ENCODE results near the gene PPT1.

Gene PPT1

DNA sequence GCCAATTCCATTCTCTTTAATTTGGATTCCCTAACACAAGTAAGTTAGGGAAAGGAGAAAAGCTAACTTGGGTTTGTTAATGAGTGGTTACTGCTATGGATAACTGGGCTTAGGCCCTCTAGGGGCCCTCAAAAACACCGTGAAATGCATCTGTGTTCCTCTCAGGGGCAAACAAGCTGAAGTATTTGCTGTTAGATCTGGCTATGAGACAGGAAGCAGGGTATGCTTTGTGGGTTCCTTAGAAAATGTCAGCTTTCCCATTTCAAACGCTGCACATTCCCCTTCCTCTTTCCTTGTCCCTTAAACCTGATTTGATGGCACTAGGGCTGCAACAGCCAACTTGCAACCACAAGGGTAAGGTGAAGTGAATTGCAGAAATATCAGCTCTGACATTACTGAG lies 62.2 kb downstream of the PPT1 start:
- peak overlapping the region; percentile 59 for H3K4me2 ChIP-seq (ENCODE audit: low read depth, low read length, poor library complexity, severe bottlenecking)

GRCh38 chr1:40032240-40032891 lies 64.7 kb downstream of the PPT1 start:
- Histone ChIP-seq H3K79me2 (ENCODE audit: insufficient read depth, low read length) (no peaks in the 10 kb centered on the region), H4K20me1 (ENCODE audit: insufficient read depth, low read length, poor library complexity, severe bottlenecking) (no peaks in the 10 kb centered on the region), H3K4me1 (ENCODE audit: insufficient read depth, low read length, poor library complexity, severe bottlenecking) (peaks cover 42% of the 10 kb centered on the region), H3K9me2 (replicated peaks; ENCODE audit: low read depth, low read length) (no peaks in the 10 kb centered on the region), H3K36me3 (ENCODE audit: insufficient read depth, low read length) (no peaks in the 10 kb centered on the region), H3K27me3 (ENCODE audit: insufficient read depth, low read length, poor library complexity, severe bottlenecking) (no peaks in the 10 kb centered on the region), H3K4me2 (ENCODE audit: low read depth, low read length, poor library complexity, severe bottlenecking) (no peak overlapping the region), H3F3A (ENCODE audit: low read depth) (0 out of 2 replicates have a peak, but pooled peaks cover 3% of the 10 kb centered on the region), H3K9me3 (ENCODE audit: insufficient read depth, low read depth, low read length) (no peaks in the 10 kb centered on the region), H3K4me3 (ENCODE audit: low read length, poor library complexity, severe bottlenecking) (no peak overlapping the region), H3K9ac (ENCODE audit: low read depth, low read length, poor library complexity, severe bottlenecking) (no peak overlapping the region), H2AFZ (ENCODE audit: low read length) (peak overlapping the region; percentile 61; the same call in 1 of the 2 replicates)
- no peak for TF ChIP-seq EZH2phosphoT487 (IDR thresholded peaks at IDR 0.05; ENCODE audit: borderline replicate concordance)
- TF ChIP-seq, protein P1, sequence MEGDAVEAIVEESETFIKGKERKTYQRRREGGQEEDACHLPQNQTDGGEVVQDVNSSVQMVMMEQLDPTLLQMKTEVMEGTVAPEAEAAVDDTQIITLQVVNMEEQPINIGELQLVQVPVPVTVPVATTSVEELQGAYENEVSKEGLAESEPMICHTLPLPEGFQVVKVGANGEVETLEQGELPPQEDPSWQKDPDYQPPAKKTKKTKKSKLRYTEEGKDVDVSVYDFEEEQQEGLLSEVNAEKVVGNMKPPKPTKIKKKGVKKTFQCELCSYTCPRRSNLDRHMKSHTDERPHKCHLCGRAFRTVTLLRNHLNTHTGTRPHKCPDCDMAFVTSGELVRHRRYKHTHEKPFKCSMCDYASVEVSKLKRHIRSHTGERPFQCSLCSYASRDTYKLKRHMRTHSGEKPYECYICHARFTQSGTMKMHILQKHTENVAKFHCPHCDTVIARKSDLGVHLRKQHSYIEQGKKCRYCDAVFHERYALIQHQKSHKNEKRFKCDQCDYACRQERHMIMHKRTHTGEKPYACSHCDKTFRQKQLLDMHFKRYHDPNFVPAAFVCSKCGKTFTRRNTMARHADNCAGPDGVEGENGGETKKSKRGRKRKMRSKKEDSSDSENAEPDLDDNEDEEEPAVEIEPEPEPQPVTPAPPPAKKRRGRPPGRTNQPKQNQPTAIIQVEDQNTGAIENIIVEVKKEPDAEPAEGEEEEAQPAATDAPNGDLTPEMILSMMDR (conservative IDR thresholded peaks at IDR 0.05; ENCODE audit: low read length) = peak; percentile 90

More for the DNA sequence above, 62.2 kb downstream of the PPT1 start:
- Histone ChIP-seq H3K4me1 (ENCODE audit: insufficient read depth, low read length, poor library complexity, severe bottlenecking) (peaks cover 46% of the 10 kb centered on the region), H3K9me3 (ENCODE audit: insufficient read depth, low read depth, low read length) (no peaks in the 10 kb centered on the region), H3K79me2 (ENCODE audit: insufficient read depth, low read length) (no peaks in the 10 kb centered on the region), H4K20me1 (ENCODE audit: insufficient read depth, low read length, poor library complexity, severe bottlenecking) (no peaks in the 10 kb centered on the region), H3K9me2 (replicated peaks; ENCODE audit: low read depth, low read length) (no peaks in the 10 kb centered on the region), H3K4me3 (ENCODE audit: low read length, poor library complexity, severe bottlenecking) (peak overlapping the region; percentile 11), H2AFZ (ENCODE audit: low read length) (peak overlapping the region; percentile 81), H3F3A (ENCODE audit: low read depth) (peaks cover 13% of the 10 kb centered on the region), H3K36me3 (ENCODE audit: insufficient read depth, low read length) (no peaks in the 10 kb centered on the region), H3K9ac (ENCODE audit: low read depth, low read length, poor library complexity, severe bottlenecking) (peak overlapping the region; percentile 51), H3K27me3 (ENCODE audit: insufficient read depth, low read length, poor library complexity, severe bottlenecking) (no peaks in the 10 kb centered on the region)
- no peak for TF ChIP-seq EZH2phosphoT487 (IDR thresholded peaks at IDR 0.05; ENCODE audit: borderline replicate concordance)
- TF ChIP-seq, protein P1 (conservative IDR thresholded peaks at IDR 0.05; ENCODE audit: low read length) = peak; percentile 34

DNA sequence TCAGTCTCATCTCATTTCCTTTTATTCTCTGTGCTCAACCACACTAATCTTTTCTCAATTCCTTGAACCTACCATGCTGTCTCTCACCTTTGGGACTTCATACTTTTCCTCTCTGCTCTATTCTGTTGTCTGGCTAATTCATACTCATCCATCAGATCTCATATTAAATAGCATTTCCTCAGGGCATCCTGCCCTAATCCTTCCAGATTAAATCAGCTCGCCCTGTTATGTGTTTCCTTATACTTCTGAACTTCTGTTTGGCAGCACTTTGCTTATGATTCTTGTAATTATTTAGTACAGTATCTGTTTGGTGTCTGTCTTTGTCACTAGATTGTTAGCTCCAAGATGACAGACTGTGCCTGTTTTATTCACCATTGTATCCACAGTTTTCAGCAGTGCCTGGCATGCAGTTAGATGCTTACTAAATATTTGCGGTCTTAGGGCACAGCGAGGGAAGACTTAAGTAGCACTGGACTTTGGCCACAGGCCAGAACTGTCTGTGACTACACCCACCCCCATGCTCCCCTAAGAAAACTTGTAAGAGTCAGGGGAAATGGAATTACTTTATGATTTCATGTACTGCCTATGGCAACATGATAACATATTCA lies 66.4 kb downstream of the PPT1 start:
- Histone ChIP-seq H4K20me1 (ENCODE audit: insufficient read depth, low read length, poor library complexity, severe bottlenecking) (no peaks in the 10 kb centered on the region), H3K4me3 (ENCODE audit: low read length, poor library complexity, severe bottlenecking) (no peak overlapping the region), H2AFZ (ENCODE audit: low read length) (peak overlapping the region; percentile 45), H3K4me1 (ENCODE audit: insufficient read depth, low read length, poor library complexity, severe bottlenecking) (peaks cover 37% of the 10 kb centered on the region), H3K27me3 (ENCODE audit: insufficient read depth, low read length, poor library complexity, severe bottlenecking) (no peaks in the 10 kb centered on the region), H3K4me2 (ENCODE audit: low read depth, low read length, poor library complexity, severe bottlenecking) (no peak overlapping the region), H3K9me2 (replicated peaks; ENCODE audit: low read depth, low read length) (no peaks in the 10 kb centered on the region), H3F3A (ENCODE audit: low read depth) (0 out of 2 replicates have a peak, but pooled peaks cover 3% of the 10 kb centered on the region), H3K79me2 (ENCODE audit: insufficient read depth, low read length) (no peaks in the 10 kb centered on the region), H3K9ac (ENCODE audit: low read depth, low read length, poor library complexity, severe bottlenecking) (no peak overlapping the region), H3K36me3 (ENCODE audit: insufficient read depth, low read length) (no peaks in the 10 kb centered on the region), H3K9me3 (ENCODE audit: insufficient read depth, low read depth, low read length) (no peaks in the 10 kb centered on the region; the same call in 1 of the 2 replicates)
- no peak for TF ChIP-seq EZH2phosphoT487 (IDR thresholded peaks at IDR 0.05; ENCODE audit: borderline replicate concordance)
- TF ChIP-seq, protein P1 (conservative IDR thresholded peaks at IDR 0.05; ENCODE audit: low read length) = no peak

All from Loucy (cell line).